Activated T-cell treated with anti-CD3 and anti-CD28 coated beads, Interleukin-2, amount 50 U/mL, for 72 hours (primary cell): ENCODE data around the gene MECR. TPM values are rescaled to one million over a fixed set of nuclear protein-coding genes. Genes with fewer than 3 reads are reported as not detected.
A peak's percentile ranks its signal among the peaks of the same experiment; 100 is the strongest.
"Not testable (repeated sequence)": the region's sequence is repeated elsewhere in the genome, so short reads cannot be mapped to it uniquely, and the experiment has no call there.

Experiments used
- ATAC-seq, 2 donors: fragments of 150-1000 bp; cut with Tn5 transposase; replicated peaks in 1 of 2; 2 replicates each; pipeline ENCODE4 v1.10.0; 2021; ENCODE audit warnings: moderate library complexity in 2 of 2, mild to moderate bottlenecking in 1 of 2
- DNase-seq, 2 donors: peaks; one replicate each; pipeline ENCODE4 v3.0.0; 2021 to 2022; ENCODE audit warnings: mixed read lengths in 1 of 2
- H3K27ac Mint-ChIP-seq: one replicate; pipeline ENCODE4 v1.8.0; 2022; ENCODE audit warnings: mild to moderate bottlenecking, moderate library complexity, mixed read lengths
- H3K27me3 Mint-ChIP-seq: one replicate; pipeline ENCODE4 v1.8.0; 2022; ENCODE audit warnings: low read depth, mixed read lengths
- H3K36me3 Mint-ChIP-seq, 2 donors: one replicate each; pipeline ENCODE4 v1.8.0; 2022; ENCODE audit warnings: mixed read lengths in 2 of 2, mild to moderate bottlenecking in 1 of 2; ENCODE audit not compliant: insufficient read depth in 2 of 2
- H3K4me1 Mint-ChIP-seq: one replicate; pipeline ENCODE4 v1.8.0; 2022; ENCODE audit warnings: low read depth, mixed read lengths
- H3K4me3 Mint-ChIP-seq, 2 donors: one replicate each; pipeline ENCODE4 v1.8.0; 2022; ENCODE audit warnings: mild to moderate bottlenecking in 2 of 2, mixed read lengths in 2 of 2, moderate library complexity in 2 of 2
- H3K9me3 Mint-ChIP-seq, 2 donors: one replicate each; pipeline ENCODE4 v1.8.0; 2022; ENCODE audit warnings: mixed read lengths in 2 of 2
- total RNA-seq, 2 donors: library from RNA; stranded (reverse); gene quantifications; one replicate each; pipeline ENCODE4 v1.2.3, GENCODE V29; 2022

The MECR gene
- total RNA-seq, 2 donors from 2014 or later: 23.5 to 37.0 TPM

DNA sequence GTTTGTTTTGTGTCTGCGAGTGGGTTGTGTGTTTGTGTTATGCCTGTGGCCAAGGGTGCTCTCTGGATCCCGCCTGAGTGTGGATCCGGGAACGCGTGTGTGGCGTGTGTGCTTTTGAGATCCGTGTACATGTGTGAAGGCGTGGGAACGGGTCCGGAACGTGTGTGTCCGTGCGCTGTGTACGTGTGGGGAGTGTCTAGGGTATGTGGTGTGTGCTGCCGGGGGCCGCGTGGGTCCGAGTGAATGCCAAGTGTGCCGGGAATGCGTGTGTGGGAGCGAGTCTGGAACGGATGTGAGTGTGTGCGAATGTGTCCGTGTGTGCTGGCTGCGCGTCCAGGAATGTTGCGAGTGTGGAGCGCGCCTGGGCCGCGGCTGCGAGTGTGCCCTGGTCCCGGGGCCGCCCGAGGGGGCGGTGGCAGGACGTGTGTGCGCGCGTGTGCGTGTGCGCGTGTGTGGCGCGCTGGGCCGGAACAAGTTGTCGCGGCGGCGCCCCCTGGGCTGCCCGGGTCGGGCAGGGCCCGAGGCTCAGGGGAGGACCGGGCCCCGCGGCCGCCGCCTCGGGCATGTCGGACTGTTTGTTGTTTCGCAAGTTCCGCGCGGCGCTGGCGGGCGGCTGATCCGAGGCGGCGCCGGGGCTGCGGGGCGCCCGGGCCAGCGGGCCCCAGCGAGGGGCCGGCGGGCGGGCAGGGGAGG is 6.5 kb upstream of the MECR start:
- peaks cover 60% of the 10 kb centered on the region for H3K27me3 Mint-ChIP-seq

DNA sequence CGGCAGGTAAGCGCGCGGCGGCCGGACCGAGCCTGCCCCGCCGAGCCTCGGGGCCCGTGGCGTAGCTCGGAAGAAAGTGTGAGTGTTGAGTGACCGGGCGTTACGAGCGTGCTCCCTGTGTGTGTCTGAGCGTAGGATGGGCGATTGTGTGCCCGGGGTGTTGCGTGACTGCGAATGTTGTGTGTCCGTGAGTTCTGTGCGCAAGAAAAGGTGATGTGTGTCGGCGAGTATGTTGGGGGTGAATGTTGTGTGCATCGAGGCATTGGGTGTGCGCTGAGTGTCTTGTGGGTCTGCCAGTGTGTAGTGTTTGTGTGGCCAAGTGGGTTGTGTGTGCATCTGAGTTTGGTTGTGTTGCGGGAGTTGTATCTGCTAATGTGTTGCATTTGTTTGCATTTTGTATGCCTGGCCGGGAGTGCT is 6.0 kb upstream of the MECR start:
- Mint-ChIP-seq H3K4me1 (peaks cover 15% of the 10 kb centered on the region), H3K36me3 (peaks cover 3 to 6% of the 10 kb centered on the region in 2 donors), H3K27me3 (peaks cover 57% of the 10 kb centered on the region), H3K27ac (peak overlapping the region; percentile 0), H3K9me3 (no peaks in the 10 kb centered on the region), H3K4me3 (peak overlapping the region; percentile 71 to 81)
- ATAC-seq (no peak), DNase-seq (no peak)

More for the DNA sequence above, 6.5 kb upstream of the MECR start:
- peak overlapping the region; percentile 0 for H3K27ac Mint-ChIP-seq
- ATAC-seq (peak; percentile 9 to 16), DNase-seq (peak; percentile 27 to 32)
- no peaks in the 10 kb centered on the region for H3K9me3 Mint-ChIP-seq
- peak overlapping the region; percentile 71 to 81 for H3K4me3 Mint-ChIP-seq
- peaks cover 15% of the 10 kb centered on the region for H3K4me1 Mint-ChIP-seq
- H3K36me3 Mint-ChIP-seq: peaks cover 3 to 6% of the 10 kb centered on the region in 2 donors

DNA sequence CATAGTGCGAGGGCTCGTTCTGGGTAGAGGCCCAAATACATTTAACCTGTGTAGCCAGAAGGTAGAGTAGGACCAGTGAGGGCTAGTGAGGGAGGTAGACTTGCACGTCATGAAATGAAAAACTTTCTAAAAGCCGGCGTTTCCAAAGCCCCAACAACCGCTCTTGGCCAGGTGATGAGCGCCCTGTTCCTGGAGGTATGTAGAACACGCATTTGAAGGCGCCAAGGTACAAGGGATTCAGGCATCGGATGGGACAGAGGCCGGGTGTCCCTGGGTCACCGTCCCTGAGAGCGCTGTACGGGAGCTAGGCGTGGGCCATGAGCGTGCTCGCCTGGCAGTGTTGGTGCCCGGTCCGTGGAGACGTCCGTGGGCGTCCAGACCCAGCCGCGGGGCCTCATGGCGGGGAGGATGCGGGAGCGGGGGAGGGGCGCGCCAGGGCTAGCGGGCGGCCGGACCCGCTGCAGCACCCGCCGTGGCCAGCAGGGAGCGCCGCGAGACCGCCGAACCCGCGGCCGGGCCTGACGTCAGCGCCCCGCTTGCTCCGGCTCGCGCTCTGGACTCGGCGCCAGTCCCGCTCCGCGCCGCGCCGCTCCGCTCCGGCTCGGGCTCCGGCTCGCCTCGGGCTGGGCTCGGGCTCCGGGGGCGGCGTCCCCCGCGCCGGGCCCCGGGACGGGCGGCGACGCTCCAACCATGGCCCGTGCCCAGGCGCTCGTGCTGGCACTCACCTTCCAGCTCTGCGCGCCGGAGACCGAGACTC is 5.4 kb upstream of the MECR start, which contains the start of gene PTPRU:
TSS of gene PTPRU (plus strand) at position 568 of the 757 bp plus-strand sequence. CDS start at position 691, 123 bp downstream.
- ATAC-seq (peak; percentile 87 to 89), DNase-seq (peak; percentile 85 to 93)
- H3K9me3 Mint-ChIP-seq: no peaks in the 10 kb centered on the region
- H3K27me3 Mint-ChIP-seq: peaks cover 52% of the 10 kb centered on the region
- H3K4me1 Mint-ChIP-seq: peaks cover 19% of the 10 kb centered on the region
- peak within 1 kb of the TSS; percentile 0 for H3K27ac Mint-ChIP-seq
- H3K4me3 Mint-ChIP-seq: peak within 1 kb of the TSS; percentile 71 to 81
- H3K36me3 Mint-ChIP-seq: peaks cover 3 to 6% of the 10 kb centered on the region in 2 donors

DNA sequence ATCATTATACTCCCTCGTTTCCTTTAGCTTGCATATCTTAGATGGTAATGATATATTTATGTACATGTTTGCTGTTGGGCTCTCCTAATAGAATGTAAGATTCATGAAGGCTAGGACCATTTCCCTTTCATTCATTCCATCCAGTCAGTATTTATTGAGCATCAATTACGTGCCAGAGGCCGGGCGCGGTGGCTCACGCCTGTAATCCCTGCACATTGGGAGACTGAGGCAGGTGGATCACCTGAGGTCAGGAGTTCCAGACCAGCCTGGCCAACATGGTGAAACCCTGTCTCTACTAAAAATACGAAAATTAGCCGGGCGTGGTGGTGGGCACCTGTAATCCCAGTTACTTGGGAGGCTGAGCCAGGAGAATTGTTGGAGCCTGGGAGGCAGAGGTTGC is 4.1 kb upstream of the MECR start:
- Mint-ChIP-seq H3K27me3 (peaks cover 40% of the 10 kb centered on the region), H3K4me1 (peaks cover 32% of the 10 kb centered on the region)
- H3K4me3 Mint-ChIP-seq, DNase-seq, H3K9me3 Mint-ChIP-seq, H3K36me3 Mint-ChIP-seq, ATAC-seq, H3K27ac Mint-ChIP-seq: not testable (repeated sequence)

DNA sequence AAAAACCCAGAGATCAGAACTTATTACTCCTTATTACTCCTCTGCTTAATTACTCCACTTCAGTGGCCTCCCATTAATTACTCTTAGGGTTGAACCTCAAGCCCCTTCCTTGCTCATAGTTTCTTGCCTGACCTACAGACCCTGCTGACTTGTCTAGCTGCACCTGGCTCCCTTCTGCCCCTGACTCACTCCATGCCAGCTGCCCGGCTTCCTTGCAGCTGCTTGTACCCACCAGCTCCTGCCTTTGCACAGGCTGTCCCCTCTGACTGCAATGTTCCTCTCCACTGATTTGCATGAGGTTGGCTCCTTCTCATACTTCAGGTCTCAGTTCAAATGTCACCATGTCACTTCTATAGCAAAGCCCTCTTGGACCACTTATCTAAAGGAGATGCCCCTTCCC is 3.7 kb upstream of the MECR start:
- H3K27ac Mint-ChIP-seq: no peak overlapping the region
- H3K27me3 Mint-ChIP-seq: peaks cover 36% of the 10 kb centered on the region
- H3K4me3 Mint-ChIP-seq: no peak overlapping the region
- peaks cover 3 to 6% of the 10 kb centered on the region in 2 donors for H3K36me3 Mint-ChIP-seq
- DNase-seq (no peak), ATAC-seq (no peak)
- peaks cover 36% of the 10 kb centered on the region for H3K4me1 Mint-ChIP-seq
- no peaks in the 10 kb centered on the region for H3K9me3 Mint-ChIP-seq

DNA sequence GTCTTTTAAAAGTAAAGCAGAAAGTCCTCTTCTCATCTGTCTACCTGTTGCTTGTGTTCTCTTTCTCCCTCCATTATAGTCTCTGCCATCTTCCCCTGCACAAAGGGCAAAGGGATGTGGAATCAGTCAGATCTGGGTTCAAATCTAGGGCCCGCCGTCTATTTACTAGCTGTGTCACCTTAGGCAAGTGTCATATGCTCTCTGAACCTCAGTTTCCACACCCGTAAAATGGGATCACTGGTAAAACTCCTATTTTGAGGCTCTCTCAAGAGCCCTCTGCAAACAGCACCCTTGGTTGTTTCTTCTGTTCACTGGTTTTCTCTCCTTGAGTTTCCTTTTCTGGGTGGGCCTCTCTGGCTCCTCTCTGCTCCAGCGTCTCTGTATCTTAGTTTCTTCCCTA is 3.0 kb upstream of the MECR start:
- DNase-seq: no peak
- Mint-ChIP-seq H3K4me3 (no peak overlapping the region), H3K4me1 (peaks cover 35% of the 10 kb centered on the region), H3K36me3 (peaks cover 3 to 6% of the 10 kb centered on the region in 2 donors), H3K9me3 (no peaks in the 10 kb centered on the region), H3K27ac (no peak overlapping the region), H3K27me3 (peaks cover 28% of the 10 kb centered on the region)
- ATAC-seq: no peak

DNA sequence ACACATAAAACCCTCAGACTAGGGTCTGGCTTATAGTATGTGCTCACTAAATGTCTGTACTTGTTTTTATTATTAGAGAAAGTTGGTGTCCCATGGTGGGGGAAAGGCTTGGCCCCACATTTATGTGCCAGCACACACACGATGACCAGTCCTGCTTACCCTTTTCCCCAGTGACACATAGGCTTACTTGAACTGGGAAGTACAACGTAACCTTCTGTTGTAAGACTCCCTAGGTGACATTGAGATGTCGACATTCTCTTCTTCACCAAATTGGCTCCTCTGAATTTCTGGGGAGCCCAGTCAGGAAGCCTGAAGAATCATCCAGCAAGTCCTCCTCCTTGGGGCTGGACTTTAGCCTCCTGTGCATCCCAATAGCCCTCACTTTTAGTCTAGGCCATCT is 1.7 kb upstream of the MECR start:
- Mint-ChIP-seq H3K27ac (no peak overlapping the region), H3K27me3 (peaks cover 18% of the 10 kb centered on the region)

DNA sequence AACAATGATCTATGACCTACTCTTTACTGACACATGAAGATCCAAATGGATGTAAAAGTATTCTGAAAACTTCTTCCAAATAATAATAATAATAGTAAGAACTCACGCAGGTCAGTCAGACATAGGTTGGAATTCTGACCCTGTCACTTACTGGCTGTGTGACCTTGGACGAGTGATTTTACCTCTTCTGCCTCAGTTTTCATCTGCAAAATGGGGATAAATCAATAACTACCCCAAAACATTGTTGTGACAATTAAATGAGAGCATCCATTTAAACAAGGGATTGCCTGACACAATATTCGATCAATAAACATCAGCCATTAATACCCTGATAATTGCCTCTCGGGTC is 556 bp downstream of the MECR start:
- DNase-seq (no peak), ATAC-seq (no peak)
- peak overlapping the region; percentile 93 for H3K4me3 Mint-ChIP-seq
- no peaks in the 10 kb centered on the region for H3K36me3 Mint-ChIP-seq
- H3K27ac Mint-ChIP-seq: peak overlapping the region; percentile 88
- H3K4me1 Mint-ChIP-seq: peaks cover 23% of the 10 kb centered on the region
- H3K27me3 Mint-ChIP-seq: peaks cover 8% of the 10 kb centered on the region
- H3K9me3 Mint-ChIP-seq: no peaks in the 10 kb centered on the region

More for the DNA sequence above, 1.7 kb upstream of the MECR start:
- Mint-ChIP-seq H3K4me3 (no peak overlapping the region), H3K36me3 (peaks cover 3 to 6% of the 10 kb centered on the region in 2 donors), H3K9me3 (no peaks in the 10 kb centered on the region), H3K4me1 (peaks cover 32% of the 10 kb centered on the region)
- no peak for ATAC-seq
- no peak for DNase-seq

DNA sequence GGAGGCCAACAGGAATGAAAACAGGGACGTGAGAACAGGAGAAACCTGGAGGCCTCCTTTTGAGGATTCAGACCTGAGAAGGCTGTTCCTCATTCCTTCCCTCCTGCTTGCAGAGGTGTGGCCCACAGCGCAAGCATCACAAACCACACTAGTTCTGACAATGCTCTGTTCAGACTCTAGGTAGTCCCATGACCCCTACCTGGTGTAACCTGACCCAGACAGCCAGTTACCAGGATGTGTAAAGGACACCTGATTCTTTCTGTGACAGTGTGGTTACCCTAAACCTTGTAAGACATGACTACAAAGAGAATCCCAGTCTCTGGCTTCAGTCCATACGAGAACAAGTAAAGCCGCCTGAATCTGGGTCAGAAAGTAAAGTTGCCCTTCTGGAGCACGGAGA is 3.2 kb downstream of the MECR start:
- Mint-ChIP-seq H3K9me3 (no peaks in the 10 kb centered on the region), H3K36me3 (peaks cover 0 to 3% of the 10 kb centered on the region in 2 donors), H3K4me3 (no peak overlapping the region), H3K27me3 (no peaks in the 10 kb centered on the region), H3K4me1 (peaks cover 23% of the 10 kb centered on the region), H3K27ac (no peak overlapping the region)
- DNase-seq (no peak), ATAC-seq (no peak)

DNA sequence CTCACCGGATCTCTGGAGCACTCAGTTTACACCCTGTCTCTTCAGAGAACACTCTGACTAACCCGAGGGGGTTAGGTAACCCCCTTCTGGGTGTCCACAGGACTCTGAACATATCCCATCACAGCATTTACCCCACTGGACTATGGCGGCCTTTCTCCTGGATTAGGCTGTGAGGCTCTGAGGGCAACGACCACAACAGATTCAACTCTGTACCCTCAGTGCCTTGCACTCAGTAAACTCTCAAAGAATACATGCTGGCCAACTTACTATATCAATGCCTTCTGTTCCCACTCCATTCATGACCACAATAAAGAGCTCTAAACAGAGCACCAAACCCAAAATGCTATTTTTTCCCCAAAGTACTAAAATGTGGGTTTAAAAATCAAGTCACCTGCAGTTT is 5.4 kb downstream of the MECR start:
- H3K4me1 Mint-ChIP-seq: peaks cover 10% of the 10 kb centered on the region
- no peak overlapping the region for H3K4me3 Mint-ChIP-seq
- DNase-seq (no peak), ATAC-seq (no peak)
- H3K9me3 Mint-ChIP-seq: no peaks in the 10 kb centered on the region
- H3K27me3 Mint-ChIP-seq: no peaks in the 10 kb centered on the region
- H3K27ac Mint-ChIP-seq: no peak overlapping the region
- peaks cover 0 to 3% of the 10 kb centered on the region in 2 donors for H3K36me3 Mint-ChIP-seq

DNA sequence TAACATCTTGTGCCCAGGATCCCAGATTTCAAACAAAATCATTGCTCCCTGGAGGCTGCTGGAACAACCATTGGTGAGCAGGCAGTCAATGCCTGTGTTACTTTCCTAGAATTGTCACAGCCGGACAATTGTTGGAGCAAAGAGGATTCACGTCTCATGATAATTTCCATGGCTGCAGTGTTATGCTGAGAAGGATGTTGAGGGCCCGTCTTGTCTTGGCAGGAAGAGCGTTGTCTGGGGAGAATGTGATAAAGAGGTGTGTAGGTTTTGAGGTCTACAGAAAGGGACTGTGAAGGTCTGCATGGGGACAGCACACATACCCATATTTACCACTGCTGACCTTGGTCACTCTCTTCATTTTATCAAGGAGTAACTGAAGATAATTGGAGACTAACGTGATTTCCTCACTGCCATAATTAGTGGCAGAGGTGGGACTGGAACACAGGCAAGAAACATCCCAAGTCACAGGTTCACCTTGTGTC is 6.3 kb downstream of the MECR start:
- H3K27ac Mint-ChIP-seq: no peak overlapping the region

DNA sequence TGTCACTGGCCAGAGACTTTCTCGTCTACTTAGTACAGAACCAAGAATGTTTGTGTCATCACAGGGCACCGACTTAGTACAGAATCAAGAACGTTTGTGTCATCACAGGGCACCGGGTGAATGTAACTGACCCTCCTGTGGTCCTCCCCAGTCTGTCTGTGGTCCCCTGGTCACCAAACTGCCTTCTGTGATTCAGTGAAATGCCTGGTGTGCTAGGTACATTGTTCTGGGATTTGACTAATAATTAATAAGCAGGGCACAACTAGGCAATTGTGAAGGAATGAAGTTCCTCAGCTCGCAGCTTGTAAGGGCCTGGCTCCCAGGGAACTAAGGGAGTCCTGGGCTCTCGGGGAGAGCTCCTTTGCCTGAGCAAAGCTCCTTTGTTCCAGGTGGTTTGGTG is 7.2 kb downstream of the MECR start:
- Mint-ChIP-seq H3K27ac (no peak overlapping the region), H3K27me3 (no peaks in the 10 kb centered on the region), H3K4me1 (no peaks in the 10 kb centered on the region), H3K9me3 (no peaks in the 10 kb centered on the region), H3K4me3 (no peak overlapping the region), H3K36me3 (peaks cover 0 to 3% of the 10 kb centered on the region in 2 donors)
- no peak for ATAC-seq
- no peak for DNase-seq

More for the DNA sequence above, 6.3 kb downstream of the MECR start:
- DNase-seq: no peak
- H3K4me1 Mint-ChIP-seq: peaks cover under 1% of the 10 kb centered on the region
- ATAC-seq: no peak
- H3K4me3 Mint-ChIP-seq: no peak overlapping the region
- H3K36me3 Mint-ChIP-seq: peaks cover 0 to 3% of the 10 kb centered on the region in 2 donors
- no peaks in the 10 kb centered on the region for H3K27me3 Mint-ChIP-seq
- H3K9me3 Mint-ChIP-seq: no peaks in the 10 kb centered on the region

DNA sequence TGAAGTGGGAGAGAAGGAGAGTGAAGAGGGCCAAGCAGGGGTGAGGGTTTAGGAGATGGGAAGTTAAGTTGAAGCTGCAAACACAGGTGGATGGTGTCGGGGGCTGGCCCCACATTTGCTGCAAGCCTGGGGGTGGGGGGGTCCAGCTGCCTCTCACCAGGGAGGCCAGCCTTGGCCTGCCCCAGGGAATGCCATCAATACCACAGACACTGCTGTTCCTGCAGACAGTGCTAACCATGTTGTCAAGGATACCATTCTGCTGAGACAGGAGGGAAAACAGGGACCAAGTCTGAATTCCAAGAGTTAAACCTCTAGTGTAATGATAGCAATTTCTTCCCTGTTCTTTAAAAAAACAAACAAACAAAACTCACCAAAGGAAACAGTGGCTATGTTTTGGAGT is 8.0 kb downstream of the MECR start:
- no peaks in the 10 kb centered on the region for H3K4me1 Mint-ChIP-seq
- H3K4me3 Mint-ChIP-seq: no peak overlapping the region
- ATAC-seq (no peak), DNase-seq (no peak)
- no peaks in the 10 kb centered on the region for H3K9me3 Mint-ChIP-seq
- H3K27ac Mint-ChIP-seq: no peak overlapping the region
- peaks cover 0 to 3% of the 10 kb centered on the region in 2 donors for H3K36me3 Mint-ChIP-seq
- H3K27me3 Mint-ChIP-seq: no peaks in the 10 kb centered on the region
